Sigmoid colon (tissue), 4 donors: ENCODE measurements around the gene MRM3.

Experiments
- EP300 ChIP-seq, 4 donors: sonication (generic); formaldehyde crosslinking; IDR thresholded peaks; one replicate each; pipeline ENCODE4 v1.6.1; 2017; ENCODE audit warnings: antibody characterized with exemption in 4 of 4
- POLR2A ChIP-seq, 2 donors: fragments of 450-650 bp; IDR thresholded peaks; one replicate each; pipeline ENCODE4 v1.6.1; 2016; ENCODE audit warnings: antibody characterized with exemption in 2 of 2, mild to moderate bottlenecking in 2 of 2, moderate library complexity in 2 of 2
- POLR2AphosphoS5 ChIP-seq, 4 donors: sonication (generic); formaldehyde crosslinking; IDR thresholded peaks; one replicate each; pipeline ENCODE4 v1.6.1; 2017; ENCODE audit warnings: antibody characterized with exemption in 4 of 4
- TF ChIP-seq, protein P1 (sequence below), 4 experiments: fragments of 450-650 bp in 3 of 4; fragments of 200-600 bp in 1 of 4; IDR thresholded peaks; one replicate each; pipeline ENCODE4 v1.5.1; 2016 to 2019; ENCODE audit warnings: antibody characterized with exemption in 4 of 4, mild to moderate bottlenecking in 3 of 4, moderate library complexity in 2 of 4

DNA sequence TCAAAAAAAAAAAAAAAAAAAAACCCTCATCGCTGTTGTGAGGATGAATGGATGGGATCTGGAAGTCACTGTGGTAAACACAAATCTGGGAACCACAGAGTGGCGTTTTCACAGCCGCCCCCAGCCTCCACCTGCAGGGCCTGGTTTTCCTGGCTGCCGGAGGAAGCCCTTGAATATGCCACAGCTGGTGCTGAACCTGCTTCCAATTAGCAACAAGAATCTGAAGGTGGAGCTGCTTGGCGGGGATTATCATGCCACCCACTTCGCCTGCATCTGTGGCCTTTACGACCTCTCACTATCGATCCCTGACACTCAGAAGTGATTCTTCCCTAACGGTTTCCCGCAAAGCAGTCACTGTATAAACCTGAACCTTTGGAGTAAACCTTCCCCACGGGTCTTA lies 16.1 kb downstream of the MRM3 start:
- TF ChIP-seq, protein P1, sequence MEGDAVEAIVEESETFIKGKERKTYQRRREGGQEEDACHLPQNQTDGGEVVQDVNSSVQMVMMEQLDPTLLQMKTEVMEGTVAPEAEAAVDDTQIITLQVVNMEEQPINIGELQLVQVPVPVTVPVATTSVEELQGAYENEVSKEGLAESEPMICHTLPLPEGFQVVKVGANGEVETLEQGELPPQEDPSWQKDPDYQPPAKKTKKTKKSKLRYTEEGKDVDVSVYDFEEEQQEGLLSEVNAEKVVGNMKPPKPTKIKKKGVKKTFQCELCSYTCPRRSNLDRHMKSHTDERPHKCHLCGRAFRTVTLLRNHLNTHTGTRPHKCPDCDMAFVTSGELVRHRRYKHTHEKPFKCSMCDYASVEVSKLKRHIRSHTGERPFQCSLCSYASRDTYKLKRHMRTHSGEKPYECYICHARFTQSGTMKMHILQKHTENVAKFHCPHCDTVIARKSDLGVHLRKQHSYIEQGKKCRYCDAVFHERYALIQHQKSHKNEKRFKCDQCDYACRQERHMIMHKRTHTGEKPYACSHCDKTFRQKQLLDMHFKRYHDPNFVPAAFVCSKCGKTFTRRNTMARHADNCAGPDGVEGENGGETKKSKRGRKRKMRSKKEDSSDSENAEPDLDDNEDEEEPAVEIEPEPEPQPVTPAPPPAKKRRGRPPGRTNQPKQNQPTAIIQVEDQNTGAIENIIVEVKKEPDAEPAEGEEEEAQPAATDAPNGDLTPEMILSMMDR (IDR thresholded peaks at IDR 0.05): no peak
- TF ChIP-seq POLR2A (IDR thresholded peaks at IDR 0.05) (no peak), POLR2AphosphoS5 (IDR thresholded peaks at IDR 0.05) (no peak), EP300 (IDR thresholded peaks at IDR 0.05) (no peak)
